ENCODE measurements around the gene BZW2.

- TF ChIP-seq CTCF (conservative IDR thresholded peaks at IDR 0.05): no peak
- TF ChIP-seq ZFX (IDR thresholded peaks at IDR 0.05): no peak
Measured at GRCh38 chr7:16645593-16646471, at the start of gene BZW2, which contains the start of gene ANKMY2.
